K562 (cell line): ENCODE data around the gene GP1BA. TPM values are rescaled to one million over a fixed set of nuclear protein-coding genes. Genes with fewer than 3 reads are reported as not detected.

Experiments used
- ATAC-seq: fragments of 200-7000 bp; cut with Tn5 transposase; 3 replicates; pipeline ENCODE4 v1.9.1; 2020; ENCODE audit warnings: moderate library complexity
- BruUV-seq: library from RNA; stranded (reverse); fragments of 400-500 nt; replicated peaks from 2 replicates; lab custom pipeline; 2021; lab: Mats Ljungman, UMichigan
- CTCF ChIA-PET: fragments of 300-600 bp; formaldehyde crosslinking; extraction: SDS; loops from one replicate; lab custom pipeline; 2021; ENCODE audit warnings: low intra/inter-chr PET ratio; lab: Yijun Ruan, JAX
- POLR2A ChIA-PET: fragments of 300-600, 350-650 bp; sonication (Branson Sonifier 250); formaldehyde crosslinking; extraction: SDS; loops from one replicate; lab custom pipeline; 2021; ENCODE audit warnings: antibody characterized with exemption, inconsistent platforms; lab: Yijun Ruan, JAX
- DNase-seq, 4 experiments: peaks; one replicate each; pipeline versions ENCODE4 v3.0.0 to v3.0.0-alpha.2; 2011 to 2018; ENCODE audit warnings: low spot score in 3 of 4, mixed read lengths in 3 of 4; ENCODE audit errors: extremely low read depth in 1 of 4
- FAIRE-seq: peaks from 2 replicates; lab custom pipeline; 2011; peaks lifted over from hg19 to GRCh38; lab: Jason Lieb, UNC
- H2AFZ ChIP-seq: 2 replicates; pipeline ENCODE4 v1.6.0; 2011; ENCODE audit warnings: low read depth, low read length, control low read depth, inconsistent platforms
- H3K27ac ChIP-seq: fragments of 200-600 bp; 3 replicates; pipeline ENCODE4 v1.8.0; 2011; ENCODE audit warnings: low read depth, mild to moderate bottlenecking, control low read depth, inconsistent platforms, low read length, moderate library complexity, mixed read lengths; ENCODE audit errors: extremely low read depth
- H3K27me3 ChIP-seq, 2 experiments: fragments of 300-600 bp in 1 of 2; 2 replicates in 1 of 2; 3 replicates in 1 of 2; pipeline versions ENCODE4 v1.6.0 to v1.8.0; 2011; ENCODE audit warnings: inconsistent platforms in 2 of 2, low read length in 2 of 2, mild to moderate bottlenecking in 1 of 2, mixed read lengths in 1 of 2, moderate library complexity in 1 of 2; ENCODE audit not compliant: control insufficient read depth in 2 of 2, insufficient read depth in 2 of 2
- H3K36me3 ChIP-seq: fragments of 300-600 bp; 3 replicates; pipeline ENCODE4 v1.8.0; 2011; ENCODE audit warnings: mild to moderate bottlenecking, low read length, inconsistent platforms; ENCODE audit not compliant: control insufficient read depth, insufficient read depth
- H3K4me1 ChIP-seq, 2 experiments: fragments of 200-600 bp in 1 of 2; replicated peaks in 1 of 2; 2 replicates in 1 of 2; 3 replicates in 1 of 2; pipeline versions ENCODE4 v1.5.1 to v1.8.0; 2011; ENCODE audit warnings: inconsistent platforms in 2 of 2, low read length in 2 of 2, mild to moderate bottlenecking in 1 of 2, mixed read lengths in 1 of 2, moderate library complexity in 1 of 2; ENCODE audit not compliant: control insufficient read depth in 2 of 2, insufficient read depth in 2 of 2
- H3K4me2 ChIP-seq: 2 replicates; pipeline ENCODE4 v1.6.1; 2011; ENCODE audit warnings: low read length, control low read depth, inconsistent platforms, mixed read lengths; ENCODE audit not compliant: insufficient read depth
- H3K4me3 ChIP-seq: fragments of 200-600 bp; sonication (generic), shearing (Covaris generic); 2 replicates; pipeline ENCODE4 v1.5.1; 2016; ENCODE audit warnings: control low read depth, inconsistent platforms
- H3K79me2 ChIP-seq: fragments of 200-600 bp; 3 replicates; pipeline ENCODE4 v1.8.0; 2011; ENCODE audit warnings: low read length, inconsistent platforms; ENCODE audit not compliant: control insufficient read depth, insufficient read depth
- H3K9ac ChIP-seq, 2 experiments: 2 replicates each; pipeline versions ENCODE4 v1.6.0 to v1.6.1; 2011; ENCODE audit warnings: low read depth in 2 of 2, low read length in 2 of 2, control low read depth in 1 of 2, inconsistent platforms in 1 of 2, mild to moderate bottlenecking in 1 of 2, mixed read lengths in 1 of 2; ENCODE audit not compliant: insufficient read depth in 1 of 2
- H3K9me1 ChIP-seq: one replicate; pipeline ENCODE4 v1.6.0; 2011; ENCODE audit warnings: inconsistent platforms, mild to moderate bottlenecking, low read length, moderate library complexity; ENCODE audit not compliant: control insufficient read depth, insufficient read depth
- H3K9me3 ChIP-seq: replicated peaks from 2 replicates; pipeline ENCODE4 v1.5.1; 2011; ENCODE audit warnings: low read depth, low read length, inconsistent platforms; ENCODE audit not compliant: control insufficient read depth, insufficient read depth
- H4K20me1 ChIP-seq: replicated peaks from 2 replicates; pipeline ENCODE4 v1.6.1; 2011; ENCODE audit warnings: low read length, inconsistent platforms, mixed read lengths; ENCODE audit not compliant: control insufficient read depth, insufficient read depth
- CCNT2 ChIP-seq: IDR thresholded peaks from 2 replicates; pipeline ENCODE4 v1.6.1; 2011; ENCODE audit warnings: borderline replicate concordance, low read depth, mild to moderate bottlenecking, moderate library complexity, mixed read lengths, low read length; ENCODE audit not compliant: insufficient read length; ENCODE audit errors: extremely low read depth
- CHD1 ChIP-seq: fragments of 200-600 bp; sonication (generic); IDR thresholded peaks from one replicate; pipeline ENCODE4 v1.6.1; 2012; ENCODE audit warnings: mild to moderate bottlenecking, moderate library complexity, low read length, inconsistent platforms
- GTF2A2 ChIP-seq: IDR thresholded peaks from 2 replicates; pipeline ENCODE4 v1.6.1; 2016; ENCODE audit warnings: mild to moderate bottlenecking, missing genetic modification characterization, missing compliant biosample characterization
- NFE2L1 ChIP-seq: fragments of 450-650 bp; IDR thresholded peaks from 2 replicates; pipeline ENCODE4 v1.6.1; 2016; ENCODE audit warnings: missing genetic modification characterization, low read depth, mild to moderate bottlenecking, missing compliant biosample characterization, moderate library complexity, borderline replicate concordance
- NR2C1 ChIP-seq, 2 experiments: fragments of 450-650 bp; IDR thresholded peaks; 2 replicates each; pipeline ENCODE4 v1.6.1; 2017; ENCODE audit warnings: mild to moderate bottlenecking in 2 of 2, antibody characterized with exemption in 1 of 2, inconsistent platforms in 1 of 2, missing compliant biosample characterization in 1 of 2, missing genetic modification characterization in 1 of 2
- POLR2AphosphoS2 ChIP-seq: IDR thresholded peaks from 2 replicates; pipeline ENCODE4 v1.6.1; 2012; ENCODE audit warnings: low read length, improper control_type of control experiment
- POLR2H ChIP-seq: IDR thresholded peaks from 2 replicates; pipeline ENCODE4 v1.6.1; 2016; ENCODE audit warnings: missing genetic modification characterization, low read depth, mild to moderate bottlenecking, control low read depth, missing compliant biosample characterization, moderate library complexity
- RB1 ChIP-seq: fragments of 450-650 bp; IDR thresholded peaks from 2 replicates; pipeline ENCODE4 v1.6.1; 2017; ENCODE audit warnings: low read depth, mild to moderate bottlenecking
- SMAD2 ChIP-seq: fragments of 150-350 bp; IDR thresholded peaks from 2 replicates; pipeline ENCODE4 v1.6.1; 2014; ENCODE audit warnings: low read depth, mild to moderate bottlenecking, low read length
- TAL1 ChIP-seq: fragments of 450-650 bp; IDR thresholded peaks from 2 replicates; pipeline ENCODE4 v1.6.1; 2016; ENCODE audit warnings: mild to moderate bottlenecking
- TFAP4 ChIP-seq: sonication (generic); formaldehyde crosslinking; IDR thresholded peaks from 2 replicates; pipeline ENCODE4 v1.8.0; 2022; ENCODE audit warnings: missing genetic modification reagents, mild to moderate bottlenecking, moderate library complexity, borderline replicate concordance
- VEZF1 ChIP-seq: fragments of 200-800 bp; sonication (Bioruptor generic); IDR thresholded peaks from 2 replicates; pipeline ENCODE4 v1.6.1; 2017; ENCODE audit warnings: missing genetic modification characterization, missing compliant biosample characterization
- ZBTB11 ChIP-seq, 3 experiments: fragments of 200-800 bp in 1 of 3; fragments of 250-450 bp in 1 of 3; fragments of 450-650 bp in 1 of 3; sonication (Bioruptor Pico) in 1 of 3; sonication (Bioruptor generic) in 1 of 3; formaldehyde crosslinking in 1 of 3; IDR thresholded peaks; 2 replicates each; pipeline versions ENCODE4 v1.6.1 to v1.8.0; 2016 to 2022; ENCODE audit warnings: mild to moderate bottlenecking in 2 of 3, missing genetic modification characterization in 2 of 3, missing compliant biosample characterization in 1 of 3, moderate library complexity in 1 of 3
- ZBTB7A ChIP-seq: IDR thresholded peaks from 2 replicates; pipeline ENCODE4 v1.6.1; 2011; ENCODE audit warnings: low read depth, mild to moderate bottlenecking, low read length, moderate library complexity, borderline replicate concordance; ENCODE audit not compliant: control insufficient read depth
- WGBS: fragments of 100-300 bp; shearing (Covaris generic); methylation state at CpG from one replicate; pipeline ENCODE4 v1.1.6; 2016; ENCODE audit warnings: low coverage, mixed read lengths; ENCODE audit not compliant: insufficient coverage; ENCODE audit errors: missing lambda C conversion rate; 5-methylcytosine and 5-hydroxymethylcytosine counted together
- in situ Hi-C: fragments of 300-500 bp; cut with MboI; formaldehyde crosslinking; loops from 4 replicates; pipeline ENCODE4 v1.15.0; 2018; ENCODE audit warnings: inconsistent platforms, mixed read lengths
- intact Hi-C: fragments of 100-400 bp; cut with micrococcal nuclease; formaldehyde crosslinking; loops from 2 replicates; pipeline ENCODE4 v1.14.2; 2022
- polyA plus RNA-seq, 8 experiments: library from polyadenylated mRNA; depleted of rRNA in 4 of 8; stranded (reverse) in 5 of 8; unstranded in 3 of 8; fragments of >200 nt; fragmentation: Nextera tagmentation in 2 of 8; fragmentation: Illumina TruSeq in 1 of 8; extraction: Ambion mirVana in 2 of 8; extraction: Trizol in 1 of 8; gene quantifications; 2 replicates each; pipeline versions ENCODE4 v1.2.1 to v1.2.3, GENCODE V29; 2011 to 2014; ENCODE audit warnings: inconsistent platforms in 1 of 8, missing spikeins in 1 of 8
- total RNA-seq, 7 experiments: library from RNA; depleted of rRNA in 6 of 7; stranded (reverse); fragments of >200 nt in 6 of 7; fragmentation: Illumina TruSeq in 2 of 7; extraction: Trizol in 2 of 7; gene quantifications; 2 replicates each; pipeline versions ENCODE4 v1.2.1 to v1.2.3, GENCODE V29; 2011 to 2021; ENCODE audit warnings: low replicate concordance in 1 of 7

GP1BA gene
- total and polyA plus RNA-seq, 9 of the 15 experiments (the other 6 are each of a cell fraction or from before 2014, with no cell fraction given) = 0.01 TPM; not detected in 8

DNA sequence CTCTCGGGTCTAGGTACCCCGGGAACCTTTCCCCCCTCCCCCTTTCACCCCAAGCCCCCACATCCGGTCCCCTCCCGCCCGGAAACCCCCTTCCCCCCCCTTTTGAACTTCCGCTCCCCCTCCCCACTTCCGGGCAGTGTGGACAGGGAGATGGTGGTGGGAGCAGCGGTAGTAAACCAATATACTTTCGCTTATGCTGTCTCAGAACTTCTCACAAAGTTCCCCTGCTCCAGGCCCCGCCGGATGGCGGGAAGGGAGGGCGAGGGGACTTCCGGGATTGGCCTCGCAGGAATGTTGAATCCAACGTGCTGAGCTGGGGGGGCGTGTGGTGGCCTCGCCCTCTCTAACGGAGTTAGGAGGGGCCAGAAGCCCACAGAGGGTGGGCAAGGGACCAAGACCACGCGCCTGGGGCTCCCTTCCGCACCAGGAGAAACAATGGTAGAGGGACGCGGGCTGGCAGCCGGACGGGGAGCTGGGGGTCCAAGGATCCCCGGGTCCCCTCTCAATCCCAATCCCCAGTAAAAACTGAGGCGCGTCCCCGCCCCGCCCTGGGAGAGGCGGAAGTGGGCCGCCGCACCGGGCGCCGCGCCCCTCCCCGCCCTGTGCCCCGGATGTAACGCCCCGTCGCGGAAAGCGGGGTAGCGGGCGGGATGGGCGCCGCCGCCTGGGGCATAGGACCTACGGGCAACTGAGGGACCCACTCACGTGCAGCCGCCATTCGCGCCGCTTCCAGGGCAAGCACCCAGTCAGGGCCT lies 15.5 kb downstream of the GP1BA start:
- Histone ChIP-seq H3K4me3 (peak overlapping the region; percentile 97), H3K36me3 (peaks cover 53% of the 10 kb centered on the region), H3K79me2 (peaks cover 75% of the 10 kb centered on the region), H3K27me3 (no peaks in the 10 kb centered on the region), H3K9me3 (no peaks in the 10 kb centered on the region), H2AFZ (no peak overlapping the region; the same call in 1 of the 2 replicates), H3K9ac (peak overlapping the region; percentile 94 to 97), H3K4me1 (peaks cover 32 to 49% of the 10 kb centered on the region in 2 experiments), H3K4me2 (peak overlapping the region; percentile 93), H4K20me1 (peaks cover 22% of the 10 kb centered on the region), H3K9me1 (no peaks in the 10 kb centered on the region), H3K27ac (peak overlapping the region; percentile 98)
- in situ Hi-C loops (no loop called here), intact Hi-C loops (no loop called here)
- 4% methylated on average over 9 of the region's 56 CpGs for WGBS
- DNase-seq = peak; percentile 61 to 68 (median 65)
- CTCF ChIA-PET = no interaction called here
- FAIRE-seq = no peak
- POLR2A ChIA-PET = interaction anchor here (0.6 to 4.7 kb wide), 5 partner anchors 7 to 49 kb away, joined by 3 to 21 read pairs (median 4); partner anchors contain the start of genes RNF167, SLC25A11 and SPAG7
- ATAC-seq = peak; percentile 35
- no TSS peak for BruUV-seq
- TF ChIP-seq POLR2AphosphoS2 = 0 out of 2 replicates have a peak, but pooled peaks have one; percentile 8
- TF ChIP-seq VEZF1 = peak; percentile 95
- TF ChIP-seq CCNT2 = peak; percentile 25
- TF ChIP-seq POLR2H (tag) = 0 out of 2 replicates have a peak, but pooled peaks have one; percentile 33
- TF ChIP-seq NR2C1 (IDR thresholded peaks at IDR 0.05) = no peak
- TF ChIP-seq NR2C1 (tag; IDR thresholded peaks at IDR 0.05) = no peak
- peak in 1 of 3 experiments; percentile 56; a peak in 1 of 6 replicates for TF ChIP-seq ZBTB11 (CRISPR knock-in tag; IDR thresholded peaks at IDR 0.05)
- TF ChIP-seq CHD1 = peak; percentile 52
- no peak for TF ChIP-seq NFE2L1 (tag)
- TF ChIP-seq GTF2A2 (tag) = no peak
- no peak for TF ChIP-seq TAL1
- peak; percentile 11; the same call in 1 of the 2 replicates for TF ChIP-seq TFAP4 (CRISPR knock-in tag)
- TF ChIP-seq SMAD2 = no peak
- TF ChIP-seq RB1 = 0 out of 2 replicates have a peak, but pooled peaks have one; percentile 10
- TF ChIP-seq ZBTB7A = peak; percentile 68
